ENCODE results near the gene MAPKBP1.

GRCh38 chr15:41870689-41871081 is 96.4 kb downstream of the MAPKBP1 start:
- TF ChIP-seq EZH2phosphoT487 (IDR thresholded peaks at IDR 0.05; ENCODE audit: low read length) (no peak), CTCF (IDR thresholded peaks at IDR 0.05; ENCODE audit: low read length) (no peak)

Data from MM.1S (cell line).